ENCODE data around the gene SH3RF1.

The SH3RF1 gene

DNA sequence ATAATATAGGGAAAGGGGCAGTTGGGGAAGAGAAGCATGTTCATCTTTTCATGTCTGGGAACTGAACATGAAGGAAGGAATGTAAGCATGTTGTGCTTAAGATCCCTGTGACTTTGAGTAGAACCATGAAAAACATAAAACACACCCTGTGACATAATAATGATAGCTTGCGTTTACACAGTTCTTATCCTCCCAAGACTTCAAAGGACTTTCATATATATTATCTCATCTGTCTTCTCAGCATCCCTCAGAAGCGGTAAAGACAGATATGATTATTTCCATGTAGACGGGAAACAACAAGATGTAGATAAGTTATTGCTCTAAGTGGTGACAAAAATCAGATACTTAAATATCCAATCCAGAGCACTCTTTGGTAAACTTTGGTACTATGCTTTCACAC, 3.3 kb upstream of the SH3RF1 start:
- no peak for FAIRE-seq

DNA sequence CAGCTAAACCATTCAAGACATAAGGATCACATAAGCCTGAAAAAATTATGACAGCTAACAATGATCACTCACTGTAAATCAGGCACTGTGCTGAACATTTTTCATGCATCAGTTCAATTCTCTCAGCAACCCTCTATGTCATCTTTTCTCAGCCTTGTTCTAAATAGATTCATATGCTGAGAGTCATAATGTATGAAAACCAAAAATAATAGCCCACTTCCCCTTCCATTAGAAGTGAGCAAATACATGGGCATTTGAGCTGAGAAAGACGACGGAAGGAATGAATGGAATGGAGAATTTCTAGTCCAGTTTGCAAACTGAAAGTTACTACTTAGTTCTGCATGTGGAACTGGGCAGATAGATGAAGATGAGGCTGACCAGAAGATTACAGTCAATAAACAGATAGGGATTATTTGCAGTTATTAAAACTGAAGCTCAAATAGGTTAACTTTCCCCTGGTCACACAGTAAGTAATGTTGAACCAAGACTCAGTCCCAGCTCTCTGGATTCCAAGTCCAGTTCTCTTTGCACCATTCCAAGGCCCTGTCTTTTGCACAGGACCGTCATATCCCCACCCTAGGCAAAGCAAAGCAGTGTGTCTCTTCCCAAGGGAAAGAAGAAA, 1.6 kb upstream of the SH3RF1 start:
- no peak for FAIRE-seq

- no peak for FAIRE-seq
Measured at GRCh38 chr4:169271692-169272007, 894 bp upstream of the SH3RF1 start.

DNA sequence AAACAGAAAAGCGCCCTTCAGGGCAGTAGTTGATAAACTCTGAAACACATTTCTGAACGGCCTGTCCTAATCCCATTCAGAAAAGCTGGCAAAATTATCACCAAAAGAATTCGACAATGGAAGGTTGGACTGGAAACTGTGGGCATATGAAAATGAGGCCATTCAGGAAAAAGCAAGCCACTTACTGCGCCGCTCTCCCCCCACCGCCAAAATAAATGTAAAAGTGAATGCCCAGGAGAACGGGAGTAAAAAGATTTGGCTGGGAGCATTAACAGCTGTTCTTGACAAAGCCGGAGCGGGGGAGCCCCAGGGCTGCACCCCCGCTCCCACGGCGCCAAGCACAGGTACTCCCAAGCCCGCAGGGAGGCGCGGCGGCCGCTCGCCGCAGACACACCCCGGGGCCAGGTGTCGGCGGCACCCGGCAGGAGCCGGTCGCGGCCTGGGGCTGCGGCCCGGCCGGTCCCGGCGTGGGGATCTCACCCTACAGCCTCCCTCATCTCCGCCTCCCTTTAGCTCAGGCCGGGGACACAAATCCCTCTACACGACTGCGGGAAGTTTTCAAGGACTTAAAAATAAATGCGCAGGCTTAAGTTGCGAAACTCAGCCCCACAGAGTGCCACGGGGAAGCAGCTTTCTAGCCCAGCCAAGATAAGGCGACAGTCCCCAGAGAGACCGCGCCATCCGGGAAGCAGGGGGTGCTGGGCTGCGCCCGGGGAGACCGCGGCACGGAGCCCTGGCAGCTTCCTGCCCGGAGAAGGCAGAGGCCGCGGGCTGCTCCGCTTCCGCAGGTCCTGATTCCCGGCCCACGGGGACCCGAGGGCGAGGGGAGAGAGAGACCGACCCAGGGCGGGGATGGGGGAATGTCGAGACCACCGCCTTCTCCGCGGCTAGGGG, 593 bp downstream of the SH3RF1 start:
- FAIRE-seq: no peak

- FAIRE-seq: no peak
Measured at GRCh38 chr4:169268951-169269760, 1.6 kb downstream of the SH3RF1 start.

- FAIRE-seq: no peak
Measured at GRCh38 chr4:169267070-169267469, 3.7 kb downstream of the SH3RF1 start.

DNA sequence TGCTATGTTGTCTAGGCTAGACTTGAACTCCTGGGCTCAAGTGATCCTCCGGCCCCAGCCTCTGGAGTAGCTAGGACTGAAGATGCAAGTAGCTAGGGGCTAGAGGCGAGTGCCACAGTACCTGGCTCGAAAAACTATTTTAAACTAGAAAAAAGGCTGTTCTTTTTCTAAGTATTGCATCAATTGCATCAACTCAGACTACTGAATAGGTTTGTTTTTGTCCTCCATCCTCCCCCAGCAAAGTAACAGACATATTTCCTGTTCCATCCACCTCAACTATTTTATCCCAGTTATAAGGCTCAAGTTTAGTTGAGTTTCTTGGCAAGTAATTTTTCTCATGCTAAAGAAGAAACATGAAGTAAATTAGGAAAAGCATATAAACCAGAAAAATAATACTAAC, 4.1 kb downstream of the SH3RF1 start:
- no peak for FAIRE-seq

DNA sequence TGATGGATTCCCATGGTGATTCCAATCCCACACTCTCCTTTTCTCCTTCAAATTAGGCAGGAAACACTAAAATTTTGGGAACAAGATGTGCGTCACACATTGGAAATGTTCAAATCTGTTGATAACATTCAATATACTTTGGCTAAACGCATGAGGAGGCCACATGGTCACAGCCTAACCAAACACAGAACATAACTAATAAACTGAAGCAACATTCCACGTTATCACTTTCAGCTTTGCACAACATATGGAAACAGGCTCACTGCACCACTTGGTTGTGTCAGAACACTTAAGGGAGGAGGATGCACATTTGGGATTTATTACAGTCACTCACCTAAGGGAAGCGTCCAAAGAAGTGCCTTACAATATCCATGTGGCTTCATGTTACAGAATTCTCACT, 4.7 kb downstream of the SH3RF1 start:
- no peak for FAIRE-seq

GRCh38 chr4:169263791-169264392, 6.9 kb downstream of the SH3RF1 start:
- FAIRE-seq: no peak

GRCh38 chr4:169260217-169260866, 10.4 kb downstream of the SH3RF1 start:
- FAIRE-seq: no peak

DNA sequence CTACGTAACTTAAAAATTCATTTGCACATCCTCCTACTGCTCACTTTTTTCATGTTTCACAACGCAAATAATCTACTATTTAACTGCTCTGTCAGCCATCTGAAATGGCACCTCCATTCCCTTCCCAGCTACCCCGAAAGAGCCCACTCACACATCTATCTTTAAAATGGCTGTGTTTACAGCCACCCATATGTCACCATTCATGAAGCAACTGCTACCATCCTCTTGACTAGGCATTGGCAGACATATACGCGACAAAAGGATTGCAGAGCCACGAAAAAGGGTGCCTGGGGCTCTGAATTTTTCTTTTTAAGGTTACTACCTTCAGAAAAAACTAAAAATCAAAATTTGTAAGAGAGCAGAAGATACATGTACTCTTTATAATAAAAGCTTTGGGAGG, 11.5 kb downstream of the SH3RF1 start:
- no peak for FAIRE-seq

DNA sequence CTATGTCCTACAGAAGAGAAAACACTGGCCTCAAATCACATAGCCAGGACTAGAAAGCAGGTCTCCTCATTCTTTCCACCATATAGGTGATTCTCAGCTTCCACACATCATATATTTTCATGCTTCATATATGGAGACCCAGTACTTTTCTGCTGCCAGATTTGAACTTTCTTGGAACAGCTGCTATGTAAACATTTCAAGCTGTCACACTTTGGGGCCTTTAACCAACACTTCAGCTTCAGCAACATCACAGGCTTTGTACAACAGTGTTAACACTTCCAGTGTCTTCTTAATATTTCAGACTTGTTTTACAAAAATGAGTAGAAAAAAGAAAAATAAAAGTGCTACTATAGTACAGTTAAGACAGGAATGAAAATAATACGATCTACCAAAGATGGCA, 12.6 kb downstream of the SH3RF1 start:
- FAIRE-seq: no peak

DNA sequence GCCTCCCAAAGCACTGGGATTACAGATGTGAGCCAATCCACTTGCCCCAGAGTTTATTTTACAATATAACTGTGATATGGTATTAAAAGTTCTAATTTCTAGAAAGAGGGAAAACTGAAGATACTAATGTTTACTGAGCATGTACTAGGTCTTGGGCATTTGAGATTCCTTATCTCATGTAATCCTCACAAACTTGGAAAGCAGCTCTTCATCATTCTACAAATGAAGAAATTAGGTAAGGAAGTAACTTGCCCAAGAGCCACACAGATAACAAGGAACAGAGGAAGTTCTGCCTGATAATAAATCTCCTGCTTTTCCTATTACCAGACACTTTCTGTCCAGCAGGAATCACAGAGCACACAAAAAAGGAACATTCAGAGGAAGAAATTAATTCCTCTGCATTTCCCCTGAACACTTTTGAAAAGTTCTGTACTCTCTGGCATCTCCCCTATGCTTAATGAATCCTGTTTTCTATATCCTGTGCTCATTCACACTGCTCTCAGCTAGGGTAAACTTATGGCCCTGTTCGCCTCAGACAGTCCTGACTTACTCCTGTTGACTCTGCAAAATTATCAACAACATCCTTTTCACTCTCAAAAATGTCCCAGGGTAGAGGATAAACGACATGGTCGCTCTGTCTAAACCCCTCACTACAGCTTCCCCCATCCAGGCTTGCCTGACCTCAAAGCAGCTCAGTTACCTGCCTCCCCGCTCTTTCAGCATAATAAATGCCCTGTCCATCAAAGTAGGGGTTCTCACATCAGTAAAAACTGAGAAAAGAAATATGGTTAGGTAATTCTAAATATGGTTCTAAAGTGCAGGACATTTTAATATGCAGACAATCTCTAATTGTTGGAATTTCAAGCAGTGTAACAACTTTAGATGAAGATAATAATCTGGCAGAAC, 13.6 kb downstream of the SH3RF1 start:
- FAIRE-seq: no peak

- FAIRE-seq: no peak
Measured at GRCh38 chr4:169256101-169256612, 14.6 kb downstream of the SH3RF1 start.

DNA sequence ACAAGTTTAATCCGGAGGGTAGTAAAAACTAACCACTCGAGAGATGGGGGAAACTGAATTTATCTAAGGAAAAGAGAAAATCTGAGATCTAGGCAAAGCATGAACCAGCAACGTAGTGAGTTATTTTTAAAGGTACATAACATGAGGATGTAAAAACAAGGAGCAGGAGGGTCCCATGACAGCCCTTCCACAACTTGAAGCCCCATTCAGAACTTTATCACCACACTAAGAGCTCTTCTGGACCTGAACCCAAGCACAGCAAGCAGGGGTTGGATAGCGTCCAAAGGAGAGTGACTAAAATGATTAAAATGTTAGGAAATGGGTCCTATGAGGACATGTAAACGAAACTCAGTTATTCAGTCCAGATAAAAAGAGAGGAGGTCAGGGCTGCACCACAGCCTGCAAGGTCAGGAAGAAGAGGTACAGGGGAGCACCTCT, 16.2 kb downstream of the SH3RF1 start:
- FAIRE-seq: no peak

DNA sequence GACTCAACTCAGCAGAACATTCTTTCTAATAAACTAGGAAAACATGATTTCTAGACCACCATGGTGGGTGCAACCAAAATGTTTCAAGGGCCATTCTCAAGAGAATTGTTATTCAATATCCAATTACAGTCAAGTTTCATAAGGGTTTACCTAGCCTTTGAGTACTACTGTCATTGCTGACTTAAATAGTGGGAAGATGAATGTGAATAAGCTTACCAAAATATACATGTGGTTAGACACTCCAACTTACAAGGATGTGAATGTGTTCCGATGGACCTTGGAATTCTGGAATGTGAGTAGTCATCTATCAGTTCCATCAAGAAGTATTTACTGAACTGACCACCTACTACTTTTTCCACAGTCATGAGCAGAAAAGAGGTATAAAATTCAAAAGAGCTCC, 16.9 kb downstream of the SH3RF1 start:
- no peak for FAIRE-seq

GRCh38 chr4:169253113-169253671, 17.6 kb downstream of the SH3RF1 start:
- no peak for FAIRE-seq

DNA sequence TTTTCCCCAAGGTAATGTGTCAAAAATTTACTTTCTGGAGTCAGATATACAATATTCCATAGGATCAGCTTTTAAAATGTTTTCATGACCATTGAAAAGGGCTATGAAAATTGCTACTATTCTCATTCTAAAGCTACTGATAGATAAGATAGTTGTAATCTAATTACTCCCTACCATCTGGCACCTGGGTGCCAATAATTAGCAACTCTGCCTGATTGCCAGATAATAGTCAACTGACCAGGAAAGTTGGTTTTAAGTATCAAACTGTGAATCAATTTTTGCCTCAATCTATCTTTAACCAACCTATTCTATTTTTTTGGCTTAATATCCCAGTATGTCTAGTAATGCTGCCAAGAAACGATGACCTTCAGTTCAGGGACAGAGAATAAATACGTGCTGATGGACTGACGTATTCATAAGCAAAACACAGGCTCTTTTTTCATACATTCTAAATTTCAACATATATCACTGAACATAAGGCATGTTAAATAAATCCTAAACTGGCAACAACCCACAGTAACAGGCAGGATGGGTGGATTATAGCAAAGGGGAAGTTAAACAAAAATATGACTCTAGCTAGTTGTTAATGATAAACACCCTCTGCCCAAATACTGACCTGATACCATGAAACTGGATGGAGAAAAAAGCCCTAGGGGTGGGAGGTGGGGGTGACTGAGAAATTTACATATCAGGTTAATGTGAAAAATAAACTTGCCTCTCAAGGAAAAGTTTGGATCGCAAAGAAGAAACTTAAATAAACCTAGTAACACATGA, 18.2 kb downstream of the SH3RF1 start:
- FAIRE-seq: no peak

DNA sequence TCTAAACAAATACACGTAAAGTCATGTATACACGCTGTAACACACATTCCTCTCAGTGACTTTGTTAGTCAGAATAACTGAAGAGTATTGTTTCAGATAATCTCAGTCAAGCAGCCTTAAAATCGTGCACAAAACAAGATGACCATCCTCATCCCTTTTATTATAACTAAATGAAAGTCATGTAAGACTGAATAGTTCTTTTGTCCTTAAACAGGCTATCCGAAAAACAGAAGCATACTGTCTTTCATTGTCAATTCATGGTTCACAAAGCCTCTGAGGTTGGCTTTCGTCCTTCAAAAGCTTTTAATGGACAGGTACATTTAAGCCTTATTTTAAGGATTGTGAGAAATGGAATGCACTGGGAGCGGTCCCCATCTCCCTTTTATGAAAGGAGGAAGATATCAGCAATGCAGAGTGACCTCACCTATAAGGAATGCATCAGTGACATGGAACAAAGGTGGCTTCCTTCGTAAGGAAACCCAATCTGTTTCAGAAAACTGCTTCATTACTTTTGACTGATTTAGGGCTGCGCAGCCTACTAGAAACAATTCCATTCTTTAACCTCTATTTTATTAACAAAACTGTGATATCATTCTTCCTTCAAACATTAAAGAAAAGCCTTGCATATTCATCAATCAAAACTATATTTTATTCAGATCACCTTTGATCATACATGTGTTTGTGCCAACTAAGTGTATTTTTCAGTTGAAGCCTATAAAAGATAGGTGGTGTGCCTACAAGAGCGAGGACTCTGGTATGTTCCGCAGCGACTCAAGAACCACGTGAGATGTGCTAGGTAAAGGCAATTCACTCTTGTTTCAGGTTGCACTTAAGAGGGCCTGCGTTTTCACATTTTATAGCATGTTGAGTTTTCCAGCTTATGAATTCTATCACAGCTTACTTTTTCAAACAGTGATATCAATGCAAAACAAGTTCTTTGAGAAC, 19.2 kb downstream of the SH3RF1 start:
- no peak for FAIRE-seq
